D721Med (cell line): Measurements from ENCODE around the gene PIK3R5.

ENCODE experiments used
- DNase-seq: peaks from one replicate; pipeline ENCODE4 v3.0.0; 2011; ENCODE audit warnings: low spot score; ENCODE audit not compliant: insufficient read length
- FAIRE-seq: peaks from 2 replicates; lab custom pipeline; 2011; peaks lifted over from hg19 to GRCh38; lab: Jason Lieb, UNC
- TF ChIP-seq, protein P1 (sequence below): IDR thresholded peaks from 2 replicates; pipeline ENCODE4 v1.5.1; 2012; ENCODE audit warnings: mild to moderate bottlenecking, control low read depth; ENCODE audit not compliant: insufficient read depth; ENCODE audit errors: missing control alignments

PIK3R5 gene

DNA sequence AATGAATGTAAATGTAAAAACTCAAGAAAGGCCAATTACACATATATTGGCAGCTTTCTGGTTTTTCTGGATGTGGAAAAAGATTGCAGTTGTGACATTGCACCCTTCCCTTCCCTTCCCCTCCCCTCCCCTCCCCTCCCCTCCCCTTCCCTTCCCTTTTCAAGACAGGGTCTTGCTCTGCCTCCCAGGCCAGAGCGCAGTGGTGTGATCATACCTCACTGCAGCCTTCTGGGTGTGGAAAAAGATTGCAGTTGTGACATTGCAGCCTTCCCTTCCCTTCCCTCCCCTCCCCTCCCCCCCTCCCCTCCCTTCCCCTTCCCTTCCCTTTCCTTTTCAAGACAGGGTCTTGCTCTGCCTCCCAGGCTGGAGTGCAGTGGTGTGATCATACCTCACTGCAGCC lies 41.7 kb downstream of the PIK3R5 start:
- no peak for DNase-seq

DNA sequence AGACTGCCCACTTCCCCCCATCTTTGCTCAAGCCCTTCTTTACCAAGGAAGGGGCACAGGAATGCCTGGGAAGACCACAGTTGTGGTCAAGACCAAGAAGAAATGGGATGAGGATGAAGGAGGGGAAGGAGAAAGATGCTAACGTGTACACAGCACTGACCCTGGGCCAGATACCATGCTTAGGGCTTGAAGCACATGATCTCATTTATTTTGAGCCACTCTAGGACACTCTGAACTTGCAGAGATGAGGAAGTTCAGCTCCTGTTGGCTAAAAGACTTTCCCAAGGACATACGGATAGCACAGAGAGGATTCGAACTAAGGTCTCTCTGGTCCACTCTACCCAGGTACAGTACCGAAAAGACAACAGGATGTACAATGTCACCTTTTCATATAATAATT lies 42.6 kb downstream of the PIK3R5 start:
- no peak for DNase-seq
- FAIRE-seq, result no peak
- TF ChIP-seq, protein P1, sequence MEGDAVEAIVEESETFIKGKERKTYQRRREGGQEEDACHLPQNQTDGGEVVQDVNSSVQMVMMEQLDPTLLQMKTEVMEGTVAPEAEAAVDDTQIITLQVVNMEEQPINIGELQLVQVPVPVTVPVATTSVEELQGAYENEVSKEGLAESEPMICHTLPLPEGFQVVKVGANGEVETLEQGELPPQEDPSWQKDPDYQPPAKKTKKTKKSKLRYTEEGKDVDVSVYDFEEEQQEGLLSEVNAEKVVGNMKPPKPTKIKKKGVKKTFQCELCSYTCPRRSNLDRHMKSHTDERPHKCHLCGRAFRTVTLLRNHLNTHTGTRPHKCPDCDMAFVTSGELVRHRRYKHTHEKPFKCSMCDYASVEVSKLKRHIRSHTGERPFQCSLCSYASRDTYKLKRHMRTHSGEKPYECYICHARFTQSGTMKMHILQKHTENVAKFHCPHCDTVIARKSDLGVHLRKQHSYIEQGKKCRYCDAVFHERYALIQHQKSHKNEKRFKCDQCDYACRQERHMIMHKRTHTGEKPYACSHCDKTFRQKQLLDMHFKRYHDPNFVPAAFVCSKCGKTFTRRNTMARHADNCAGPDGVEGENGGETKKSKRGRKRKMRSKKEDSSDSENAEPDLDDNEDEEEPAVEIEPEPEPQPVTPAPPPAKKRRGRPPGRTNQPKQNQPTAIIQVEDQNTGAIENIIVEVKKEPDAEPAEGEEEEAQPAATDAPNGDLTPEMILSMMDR, result no peak

More for the DNA sequence above, 41.7 kb downstream of the PIK3R5 start:
- no peak for FAIRE-seq
- TF ChIP-seq, protein P1, result no peak

DNA sequence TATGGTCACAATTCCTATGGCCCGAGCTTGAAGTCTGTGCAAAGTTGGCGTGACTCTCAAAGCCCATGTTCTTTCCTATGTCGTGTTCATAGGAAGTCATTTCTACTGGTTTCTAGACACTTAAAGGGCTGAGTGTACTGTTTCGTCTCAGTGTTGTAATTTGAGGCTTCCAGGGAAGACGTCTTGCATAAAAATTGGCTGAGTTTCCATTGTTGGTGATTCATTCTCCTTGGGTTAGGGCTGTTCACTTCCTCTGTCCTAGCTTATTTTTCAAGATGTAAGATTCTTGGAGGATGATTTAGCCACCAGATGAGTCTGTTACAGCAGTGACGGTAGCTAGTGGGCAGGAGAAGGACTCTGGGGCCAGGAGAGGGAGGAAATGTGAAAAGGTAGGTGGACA lies 43.1 kb downstream of the PIK3R5 start:
- TF ChIP-seq, protein P1, result no peak
- FAIRE-seq, result no peak
- no peak for DNase-seq

DNA sequence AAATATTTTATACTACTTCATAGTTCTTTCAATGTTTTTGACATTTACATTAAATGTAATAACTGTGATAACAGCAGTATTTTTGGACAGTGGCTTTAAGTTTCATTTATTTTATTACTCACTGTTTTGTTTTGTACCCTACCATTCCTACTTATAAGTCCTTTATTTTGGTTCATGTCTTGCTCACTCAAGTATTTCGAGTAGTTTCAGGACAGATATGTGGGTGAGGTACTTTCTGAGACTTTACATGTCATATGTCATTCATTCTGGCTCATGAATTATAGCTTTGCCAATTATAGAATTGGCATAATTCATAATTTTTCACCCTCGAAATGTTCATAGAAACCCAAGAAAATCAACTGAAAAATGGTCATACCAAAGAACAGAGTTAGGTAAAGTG lies 44.4 kb downstream of the PIK3R5 start:
- FAIRE-seq (no peak), DNase-seq (no peak)
- TF ChIP-seq, protein P1, result no peak

DNA sequence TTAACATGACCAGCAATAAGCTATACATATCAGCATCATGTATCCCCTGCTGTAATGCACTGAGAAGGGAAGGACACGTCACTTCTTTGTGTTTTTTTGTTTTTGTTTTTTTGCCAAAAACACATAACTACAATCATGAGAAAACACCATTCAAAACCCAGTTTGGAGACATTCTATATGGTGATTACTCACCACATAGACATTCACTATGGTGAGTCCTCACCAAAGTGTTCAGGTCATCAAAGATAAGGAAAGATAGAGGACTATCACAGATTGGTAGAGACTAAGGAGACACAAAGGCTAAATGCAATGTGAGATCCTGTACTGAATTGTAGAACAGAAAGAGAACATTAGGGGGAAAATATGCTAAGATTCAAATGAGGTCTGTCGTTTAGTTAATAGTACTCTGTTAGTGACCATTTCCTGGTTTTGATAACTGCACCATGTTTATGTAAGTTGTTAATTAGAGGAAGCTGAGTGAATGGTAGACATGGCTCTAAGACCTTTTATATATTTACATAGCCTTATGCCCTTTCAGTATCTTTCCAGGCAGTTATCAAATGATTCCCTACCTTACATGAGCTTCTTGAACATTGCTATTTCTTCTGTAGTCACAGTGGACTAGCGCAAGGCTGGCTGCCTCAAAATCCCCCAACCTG lies 46.6 kb downstream of the PIK3R5 start:
- DNase-seq, result no peak
- no peak for FAIRE-seq

DNA sequence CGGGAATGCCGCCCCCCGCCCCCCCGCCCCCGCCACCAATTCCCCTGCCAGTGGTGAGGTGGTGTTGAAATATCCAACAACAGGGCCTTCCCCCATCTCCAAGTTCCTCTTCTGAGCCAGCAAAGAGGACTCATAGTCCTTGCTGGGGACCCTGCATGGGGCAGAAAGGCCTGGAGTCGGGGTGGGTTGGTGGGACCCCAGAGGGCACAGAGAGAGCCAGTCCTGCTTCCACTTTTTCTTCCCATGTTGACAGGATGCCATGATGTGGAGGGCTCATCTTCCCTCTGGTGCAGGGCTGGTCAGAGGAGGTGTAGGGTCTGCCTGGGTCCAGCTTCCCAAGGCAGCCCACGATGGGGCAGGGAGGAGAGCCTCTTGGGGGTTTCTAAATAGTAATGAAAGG lies 49.0 kb downstream of the PIK3R5 start:
- no peak for FAIRE-seq
- TF ChIP-seq, protein P1, result no peak
- DNase-seq, result no peak

More for the DNA sequence above, 46.6 kb downstream of the PIK3R5 start:
- TF ChIP-seq, protein P1, result no peak

DNA sequence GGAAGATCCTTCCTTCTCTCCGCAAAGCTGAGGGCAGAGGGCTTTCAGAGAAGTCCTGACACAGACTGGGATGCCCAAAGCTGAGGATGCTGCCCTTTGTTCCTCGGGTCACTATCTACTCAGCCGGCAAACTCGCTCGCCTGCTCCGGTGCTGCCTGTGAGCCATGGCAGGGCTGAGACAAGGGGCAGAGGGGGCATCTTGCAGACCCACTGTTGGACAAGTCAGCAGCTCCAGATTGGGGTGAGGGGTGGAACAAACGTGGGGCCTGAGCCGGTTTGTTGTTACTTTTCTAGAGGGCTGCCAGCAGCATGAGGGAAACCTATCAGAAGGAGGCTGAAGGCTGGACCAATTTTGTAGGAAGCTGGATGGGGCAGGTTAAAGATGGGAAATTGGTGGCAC lies 51.0 kb downstream of the PIK3R5 start:
- TF ChIP-seq, protein P1, result no peak
- DNase-seq, result no peak
- FAIRE-seq, result no peak
